ENCODE data around the gene CACNA1G. TPM values are rescaled to one million over a fixed set of nuclear protein-coding genes. Genes with fewer than 3 reads are reported as not detected.
A peak's percentile ranks its signal among the peaks of the same experiment; 100 is the strongest.

The CACNA1G gene
- total RNA-seq, 1 donor from 2014 or later = 0.10 TPM

DNA sequence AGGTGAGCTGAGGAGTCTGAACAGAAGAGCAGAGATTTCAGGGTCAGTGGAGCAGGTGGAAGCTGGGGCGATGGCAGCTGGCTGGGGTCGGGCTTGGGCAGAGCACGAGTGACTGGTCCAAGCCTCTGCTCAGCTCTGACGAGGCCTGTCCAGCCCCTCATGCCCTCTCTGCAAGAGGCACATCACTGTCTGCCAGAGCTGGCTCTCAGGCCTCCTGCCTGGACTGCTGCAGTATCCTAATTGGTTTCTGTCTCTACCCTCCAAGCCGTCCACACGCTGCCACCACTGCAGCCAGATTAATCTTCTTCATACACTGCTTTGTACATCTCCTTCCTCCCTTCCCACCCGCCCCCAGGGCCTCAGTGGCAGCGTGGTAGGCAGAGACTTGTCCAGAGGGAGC is 25.4 kb downstream of the CACNA1G start:
- DNase-seq (ENCODE audit: low spot score) (no peak), ATAC-seq (no peak)

DNA sequence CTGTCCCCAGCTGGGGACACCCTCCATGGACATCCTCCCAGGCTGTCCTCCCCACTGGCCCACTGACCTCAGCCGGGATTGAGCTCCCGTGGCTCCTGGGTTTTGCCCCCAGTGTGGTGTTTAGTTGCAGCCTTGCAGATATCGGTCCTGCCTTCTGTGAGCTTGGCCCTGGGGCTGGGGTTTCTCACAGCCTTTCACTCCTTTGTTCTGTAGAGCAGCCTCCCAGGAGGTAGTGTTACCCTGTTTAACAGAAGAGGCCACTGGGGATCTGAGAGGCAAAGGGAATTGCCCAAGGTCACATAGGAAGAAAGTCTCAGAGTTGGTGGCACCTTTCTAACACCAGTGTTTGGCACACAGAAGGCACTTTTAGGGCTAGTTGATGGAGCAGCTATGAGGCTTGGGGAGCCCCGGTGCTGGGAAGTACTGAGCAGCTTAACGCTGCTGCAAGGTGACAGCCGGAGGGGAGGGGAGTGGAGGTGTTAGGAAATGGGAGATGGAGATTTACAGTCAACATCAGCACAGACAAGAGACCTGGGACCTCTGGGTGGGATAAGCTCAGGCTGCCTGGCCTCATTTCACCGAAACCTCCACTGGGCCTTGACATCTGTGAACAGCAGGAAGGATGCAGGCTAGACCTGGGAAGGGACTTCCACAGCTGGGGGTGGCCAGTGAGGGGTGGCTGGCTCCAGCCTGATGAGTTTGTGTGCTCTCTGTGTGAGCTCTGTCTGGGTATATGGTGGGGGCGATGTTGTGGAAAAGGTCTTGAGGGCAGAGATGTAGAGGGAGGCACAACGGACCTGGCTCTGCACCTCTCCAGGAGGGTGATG is 26.1 kb downstream of the CACNA1G start:
- ATAC-seq (no peak), DNase-seq (ENCODE audit: low spot score) (no peak)

DNA sequence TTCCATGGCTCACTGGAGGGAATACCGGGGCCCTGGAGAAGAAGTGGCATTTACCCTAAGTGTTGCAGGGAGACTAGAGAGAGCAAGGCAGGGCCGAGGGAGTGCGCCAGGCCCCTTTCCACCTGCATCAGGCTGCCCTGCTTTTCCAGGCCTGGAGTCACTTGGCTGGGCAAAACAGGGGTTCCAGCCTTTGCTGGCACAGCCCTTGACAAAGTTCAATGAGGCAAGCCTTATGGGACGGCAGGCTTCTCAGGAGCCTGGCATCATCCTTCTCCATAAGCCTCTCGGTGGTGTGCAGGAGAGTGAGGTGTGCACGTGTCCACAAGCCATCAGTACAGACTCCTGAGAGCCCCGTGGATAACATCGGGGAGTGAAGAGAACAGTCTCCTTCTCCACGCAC is 27.1 kb downstream of the CACNA1G start:
- ATAC-seq (no peak), DNase-seq (ENCODE audit: low spot score) (no peak)

DNA sequence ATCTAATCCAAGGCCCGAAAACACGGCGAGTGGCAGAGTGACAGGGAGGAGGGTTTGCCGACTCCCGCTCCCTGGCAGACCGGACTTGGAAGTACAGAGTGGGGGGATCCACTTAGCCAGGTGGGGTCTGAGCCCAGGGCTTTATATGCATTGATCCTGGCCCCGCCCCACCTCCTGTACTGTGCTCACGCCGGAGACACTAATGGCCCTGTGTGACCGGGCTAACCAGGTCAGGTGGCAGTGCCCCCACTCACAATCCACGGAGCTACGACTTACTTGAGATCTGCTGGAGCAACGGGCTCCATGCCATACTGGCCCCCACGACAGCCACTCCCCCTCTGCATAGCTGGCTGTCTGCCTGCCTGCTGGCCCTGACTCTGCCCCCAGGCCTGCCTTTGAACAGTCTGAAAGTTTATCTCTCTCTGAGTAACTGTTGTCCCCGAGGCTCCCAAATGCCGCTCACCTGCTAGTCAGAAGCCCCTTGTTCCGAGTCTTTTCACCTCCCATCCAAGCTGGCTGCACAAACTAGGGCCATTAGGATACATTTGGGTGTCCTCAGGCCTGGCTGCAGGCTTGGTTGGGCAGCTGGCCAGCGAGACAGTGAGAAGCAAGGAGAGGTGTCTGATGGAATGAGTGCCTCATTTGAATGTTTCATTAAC is 28.0 kb downstream of the CACNA1G start:
- DNase-seq (ENCODE audit: low spot score) (no peak), ATAC-seq (peak; percentile 8)

GRCh38 chr17:50589095-50589705 is 28.7 kb downstream of the CACNA1G start:
- ATAC-seq = peak; percentile 66

GRCh38 chr17:50590946-50591737 is 30.6 kb downstream of the CACNA1G start:
- no peak for DNase-seq (ENCODE audit: low spot score)
- no peak for ATAC-seq

More at GRCh38 chr17:50589095-50589705, 28.7 kb downstream of the CACNA1G start:
- no peak for DNase-seq (ENCODE audit: low spot score)

- ATAC-seq = no peak
- DNase-seq (ENCODE audit: low spot score) = no peak
These were observed 32.8 kb downstream of the CACNA1G start for GRCh38 chr17:50593321-50593720.

- DNase-seq (ENCODE audit: low spot score) (no peak), ATAC-seq (no peak)
These were observed 33.8 kb downstream of the CACNA1G start for GRCh38 chr17:50594128-50594823.

DNA sequence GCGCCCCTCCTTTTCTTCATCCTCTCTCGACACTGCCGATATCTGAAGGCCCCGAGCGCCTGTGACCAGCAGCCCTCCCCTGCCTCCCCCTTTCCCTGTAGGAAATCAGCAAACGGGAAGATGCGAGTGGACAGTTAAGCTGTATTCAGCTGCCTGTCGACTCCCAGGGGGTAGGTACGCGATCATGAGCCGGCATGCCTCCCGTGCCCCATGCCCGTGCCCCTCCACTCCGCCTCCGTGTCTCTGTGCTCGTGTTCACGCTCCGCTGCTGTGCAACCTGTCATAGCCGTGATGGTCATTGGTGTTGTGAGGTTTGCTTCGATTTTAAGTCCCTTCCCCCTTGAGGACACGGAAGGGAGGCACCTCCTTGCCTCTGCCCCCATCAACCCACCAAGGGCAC is 34.4 kb downstream of the CACNA1G start:
- DNase-seq (ENCODE audit: low spot score) (no peak), ATAC-seq (no peak)

DNA sequence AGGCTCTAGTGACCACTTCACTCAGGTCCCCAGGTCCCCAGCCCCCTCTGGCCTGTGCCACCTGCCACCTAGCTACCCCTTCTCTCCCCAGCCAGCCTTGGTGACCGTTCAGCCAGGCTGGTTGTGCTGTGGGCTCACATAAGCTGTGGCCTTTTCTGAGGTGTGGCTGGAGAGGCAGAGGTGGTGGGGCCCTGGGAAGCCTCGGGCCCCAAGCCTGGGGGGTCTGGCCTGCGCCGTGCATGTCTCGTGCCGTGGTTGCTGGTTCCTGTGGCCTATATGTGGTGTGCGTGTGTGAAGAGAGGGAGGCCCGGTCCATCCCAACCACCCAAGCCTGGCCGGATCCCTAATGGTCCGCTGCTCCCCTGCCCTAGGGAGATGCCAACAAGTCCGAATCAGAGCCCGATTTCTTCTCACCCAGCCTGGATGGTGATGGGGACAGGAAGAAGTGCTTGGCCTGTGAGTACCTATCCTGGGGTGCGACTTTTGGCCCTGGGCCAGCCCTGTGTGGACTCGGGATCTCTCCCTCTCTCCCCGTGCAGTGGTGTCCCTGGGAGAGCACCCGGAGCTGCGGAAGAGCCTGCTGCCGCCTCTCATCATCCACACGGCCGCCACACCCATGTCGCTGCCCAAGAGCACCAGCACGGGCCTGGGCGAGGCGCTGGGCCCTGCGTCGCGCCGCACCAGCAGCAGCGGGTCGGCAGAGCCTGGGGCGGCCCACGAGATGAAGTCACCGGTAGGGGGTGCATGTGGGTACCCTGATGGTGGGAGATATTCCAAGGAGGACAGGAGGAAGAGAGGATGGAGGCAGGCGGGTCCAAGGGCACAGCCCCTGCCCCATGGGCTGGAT is 35.9 kb downstream of the CACNA1G start:
- DNase-seq (ENCODE audit: low spot score) (no peak), ATAC-seq (peak; percentile 50)

DNA sequence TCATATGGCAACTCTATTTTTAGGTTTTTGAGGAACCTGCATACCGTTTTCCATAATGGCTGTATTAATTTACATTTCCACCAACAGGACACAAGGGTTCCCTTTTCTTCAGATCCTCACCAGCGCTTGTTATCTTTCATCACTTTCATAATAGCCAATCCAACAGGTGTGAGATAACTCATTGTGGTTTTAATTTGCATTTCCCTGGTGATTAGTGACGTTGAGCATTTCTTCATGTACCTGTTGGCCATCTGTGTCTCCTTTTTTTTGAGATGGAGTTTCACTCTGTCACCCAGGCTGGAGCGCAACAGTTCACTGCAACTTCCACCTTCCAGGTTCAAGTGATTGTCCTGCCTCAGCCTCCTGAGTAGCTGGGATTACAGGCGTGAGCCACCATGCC is 38.0 kb downstream of the CACNA1G start:
- ATAC-seq (no peak), DNase-seq (ENCODE audit: low spot score) (no peak)

DNA sequence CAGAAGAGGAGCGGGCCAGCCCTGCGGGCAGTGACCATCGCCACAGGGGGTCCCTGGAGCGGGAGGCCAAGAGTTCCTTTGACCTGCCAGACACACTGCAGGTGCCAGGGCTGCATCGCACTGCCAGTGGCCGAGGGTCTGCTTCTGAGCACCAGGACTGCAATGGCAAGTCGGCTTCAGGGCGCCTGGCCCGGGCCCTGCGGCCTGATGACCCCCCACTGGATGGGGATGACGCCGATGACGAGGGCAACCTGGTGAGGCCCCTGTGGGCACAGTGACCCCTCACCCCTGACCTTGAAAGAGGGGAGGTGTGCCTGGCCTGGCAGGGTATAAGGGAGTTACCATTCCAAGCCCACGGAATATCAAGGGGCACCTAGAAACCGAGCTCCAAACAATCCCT is 39.1 kb downstream of the CACNA1G start:
- no peak for DNase-seq (ENCODE audit: low spot score)
- no peak for ATAC-seq

DNA sequence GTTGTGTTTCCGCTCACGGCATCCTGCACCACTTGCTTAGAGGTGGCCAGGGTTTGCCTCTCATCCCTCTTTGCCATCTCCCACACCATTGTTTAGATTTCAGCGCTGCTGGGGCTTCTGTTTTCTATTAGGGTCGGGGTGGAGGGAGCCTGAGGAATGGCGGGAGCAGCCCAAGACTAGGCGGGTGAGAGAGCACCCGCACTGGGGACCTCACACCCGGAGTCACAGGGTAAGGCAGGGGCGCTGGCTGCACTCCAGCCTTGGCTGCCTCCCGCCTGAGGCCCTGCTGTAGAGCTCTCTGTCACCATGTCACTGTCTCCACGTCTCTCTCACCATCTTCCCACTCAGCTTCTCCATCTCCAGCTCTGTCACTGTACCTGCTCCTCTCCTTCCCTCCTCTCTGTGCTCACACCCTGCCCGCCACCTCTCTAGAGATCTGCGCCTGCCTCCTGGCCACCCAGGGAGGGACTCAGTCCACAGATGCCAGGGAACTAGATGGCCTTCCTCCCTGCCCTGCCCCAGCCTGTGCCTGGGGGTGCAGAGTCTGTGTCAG is 41.4 kb downstream of the CACNA1G start:
- no peak for ATAC-seq
- DNase-seq (ENCODE audit: low spot score) = no peak

DNA sequence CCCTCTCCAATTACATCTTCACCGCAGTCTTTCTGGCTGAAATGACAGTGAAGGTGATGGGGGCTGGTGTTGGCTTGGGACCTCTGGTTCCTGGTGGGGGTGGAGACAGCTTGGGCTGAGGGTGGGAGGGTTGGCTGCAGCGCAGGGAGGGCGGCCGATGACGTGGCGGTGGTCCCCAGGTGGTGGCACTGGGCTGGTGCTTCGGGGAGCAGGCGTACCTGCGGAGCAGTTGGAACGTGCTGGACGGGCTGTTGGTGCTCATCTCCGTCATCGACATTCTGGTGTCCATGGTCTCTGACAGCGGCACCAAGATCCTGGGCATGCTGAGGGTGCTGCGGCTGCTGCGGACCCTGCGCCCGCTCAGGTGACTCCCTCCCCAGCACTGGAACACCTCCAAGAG is 42.3 kb downstream of the CACNA1G start:
- no peak for ATAC-seq

GRCh38 chr17:50603340-50603739 is 42.8 kb downstream of the CACNA1G start:
- ATAC-seq (no peak), DNase-seq (ENCODE audit: low spot score) (no peak)

More for the DNA sequence above, 42.3 kb downstream of the CACNA1G start:
- no peak for DNase-seq (ENCODE audit: low spot score)

DNA sequence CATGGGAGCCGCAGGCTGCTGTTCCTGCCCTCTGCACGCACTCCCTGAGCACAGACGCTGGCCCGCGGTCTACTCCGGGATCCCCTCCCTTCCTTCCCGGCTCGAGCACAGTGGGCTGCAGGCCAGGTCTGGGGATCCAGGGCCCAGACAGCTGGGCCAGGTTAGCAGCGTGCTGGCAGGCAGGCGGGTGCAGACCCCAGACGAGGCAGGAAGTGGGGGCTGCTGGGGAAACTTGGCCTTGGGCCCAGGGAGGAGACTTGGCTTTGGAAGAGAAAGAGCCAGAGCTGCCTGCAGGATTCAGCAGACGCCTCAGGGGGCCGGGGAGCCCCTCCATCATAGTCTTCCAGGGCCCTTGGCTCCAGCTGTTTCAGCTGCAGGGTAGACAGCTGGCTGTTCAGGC is 44.0 kb downstream of the CACNA1G start:
- ATAC-seq = peak; percentile 46

GRCh38 chr17:50605429-50605828 is 44.9 kb downstream of the CACNA1G start:
- ATAC-seq (no peak), DNase-seq (ENCODE audit: low spot score) (no peak)

More for the DNA sequence above, 44.0 kb downstream of the CACNA1G start:
- no peak for DNase-seq (ENCODE audit: low spot score)

- ATAC-seq = no peak
- DNase-seq (ENCODE audit: low spot score) = no peak
These were observed 47.1 kb downstream of the CACNA1G start for GRCh38 chr17:50607522-50608175.

Data from left lobe of liver (tissue), 2 donors.